Stimulated activated CD4-positive, alpha-beta T cell treated with anti-CD3 and anti-CD28 coated beads, TNF-alpha, amount 100 ng/mL, for 1 hour (primary cell): Measurements from ENCODE around the gene STPG2.

Source experiments
- DNase-seq, 3 donors: peaks; one replicate each; pipeline ENCODE4 v3.0.0-alpha.2; 2020; ENCODE audit warnings: low read depth in 3 of 3, low spot score in 1 of 3

STPG2 gene

GRCh38 chr4:97836662-97837061 is 306.6 kb downstream of the STPG2 start:
- no peak for DNase-seq

- no peak for DNase-seq
Measured at GRCh38 chr4:97828646-97829045, 314.6 kb downstream of the STPG2 start.

- DNase-seq, result no peak
Measured at GRCh38 chr4:97819294-97819693, 324.0 kb downstream of the STPG2 start.

- DNase-seq, result no peak
Measured at GRCh38 chr4:97812768-97813167, 330.5 kb downstream of the STPG2 start.

- no peak for DNase-seq
Measured at GRCh38 chr4:97786306-97786920, 356.9 kb downstream of the STPG2 start.

GRCh38 chr4:97778174-97778573 is 365.1 kb downstream of the STPG2 start:
- DNase-seq, result no peak

- no peak for DNase-seq
Measured at GRCh38 chr4:97774347-97774989, 368.8 kb downstream of the STPG2 start.

GRCh38 chr4:97770222-97770621 is 373.1 kb downstream of the STPG2 start:
- no peak for DNase-seq

- DNase-seq, result no peak
Measured at GRCh38 chr4:97762115-97762512, 381.2 kb downstream of the STPG2 start.

- no peak for DNase-seq
Measured at GRCh38 chr4:97761445-97762114, 381.7 kb downstream of the STPG2 start.

- no peak for DNase-seq
Measured at GRCh38 chr4:97759785-97760184, 383.5 kb downstream of the STPG2 start.

GRCh38 chr4:97752599-97752998 is 390.7 kb downstream of the STPG2 start:
- no peak for DNase-seq

- no peak for DNase-seq
Measured at GRCh38 chr4:97747945-97748344, 395.3 kb downstream of the STPG2 start.

GRCh38 chr4:97720869-97721432 is 422.3 kb downstream of the STPG2 start:
- DNase-seq, result no peak

- DNase-seq, result no peak
Measured at GRCh38 chr4:97691111-97691605, 452.1 kb downstream of the STPG2 start.

- DNase-seq, result no peak
Measured at GRCh38 chr4:97670703-97671269, 472.5 kb downstream of the STPG2 start.

- no peak for DNase-seq
Measured at GRCh38 chr4:97665553-97665952, 477.7 kb downstream of the STPG2 start.

GRCh38 chr4:97664741-97665140 is 478.5 kb downstream of the STPG2 start:
- DNase-seq, result no peak

GRCh38 chr4:97662133-97662532 is 481.1 kb downstream of the STPG2 start:
- DNase-seq, result no peak

GRCh38 chr4:97656044-97656720 is 487.1 kb downstream of the STPG2 start:
- DNase-seq, result no peak

- no peak for DNase-seq
Measured at GRCh38 chr4:97653701-97654100, 489.6 kb downstream of the STPG2 start.
